ENCODE results near the gene FBXO48. TPM values are rescaled to one million over a fixed set of nuclear protein-coding genes. Genes with fewer than 3 reads are reported as not detected.

FBXO48 gene
- total and polyA plus RNA-seq, 2 experiments from 2014 or later, result 1.1 to 1.3 TPM

- Mint-ChIP-seq H3K27me3 (ENCODE audit: insufficient read depth, low read depth, poor library complexity) (no peaks in the 10 kb centered on the region), H3K9me3 (no peaks in the 10 kb centered on the region), H3K36me3 (ENCODE audit: low read depth) (no peaks in the 10 kb centered on the region), H3K27ac (no peak overlapping the region), H3K4me1 (peaks cover 7% of the 10 kb centered on the region; the same call in 1 of the 3 replicates), H3K4me3 (no peak overlapping the region)
- H3K4me2 ChIP-seq, result no peak overlapping the region
- H3K79me2 ChIP-seq (replicated peaks; ENCODE audit: insufficient read depth), result peaks cover 5% of the 10 kb centered on the region; the same call in 1 of the 2 replicates
- no peaks in the 10 kb centered on the region for H3K27me3 ChIP-seq (ENCODE audit: insufficient read depth)
- no peak overlapping the region for H3K4me3 ChIP-seq
- TF ChIP-seq, protein P1, sequence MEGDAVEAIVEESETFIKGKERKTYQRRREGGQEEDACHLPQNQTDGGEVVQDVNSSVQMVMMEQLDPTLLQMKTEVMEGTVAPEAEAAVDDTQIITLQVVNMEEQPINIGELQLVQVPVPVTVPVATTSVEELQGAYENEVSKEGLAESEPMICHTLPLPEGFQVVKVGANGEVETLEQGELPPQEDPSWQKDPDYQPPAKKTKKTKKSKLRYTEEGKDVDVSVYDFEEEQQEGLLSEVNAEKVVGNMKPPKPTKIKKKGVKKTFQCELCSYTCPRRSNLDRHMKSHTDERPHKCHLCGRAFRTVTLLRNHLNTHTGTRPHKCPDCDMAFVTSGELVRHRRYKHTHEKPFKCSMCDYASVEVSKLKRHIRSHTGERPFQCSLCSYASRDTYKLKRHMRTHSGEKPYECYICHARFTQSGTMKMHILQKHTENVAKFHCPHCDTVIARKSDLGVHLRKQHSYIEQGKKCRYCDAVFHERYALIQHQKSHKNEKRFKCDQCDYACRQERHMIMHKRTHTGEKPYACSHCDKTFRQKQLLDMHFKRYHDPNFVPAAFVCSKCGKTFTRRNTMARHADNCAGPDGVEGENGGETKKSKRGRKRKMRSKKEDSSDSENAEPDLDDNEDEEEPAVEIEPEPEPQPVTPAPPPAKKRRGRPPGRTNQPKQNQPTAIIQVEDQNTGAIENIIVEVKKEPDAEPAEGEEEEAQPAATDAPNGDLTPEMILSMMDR (conservative IDR thresholded peaks at IDR 0.05; ENCODE audit: low read depth in 2 of 2), result peak; percentile 75 to 81
- no peak for TF ChIP-seq POLR2AphosphoS5 (IDR thresholded peaks at IDR 0.05; ENCODE audit: low read depth)
- no peaks in the 10 kb centered on the region for H3K36me3 ChIP-seq (ENCODE audit: insufficient read depth)
- ATAC-seq, result no peak
- DNase-seq (ENCODE audit: low spot score), result peak; percentile 73
- H3K9me2 ChIP-seq (ENCODE audit: insufficient read depth), result no peaks in the 10 kb centered on the region
- H3K27ac ChIP-seq (ENCODE audit: low read depth), result no peak overlapping the region
- no peaks in the 10 kb centered on the region for H3F3A ChIP-seq (replicated peaks; ENCODE audit: low read depth)
- peaks cover 4% of the 10 kb centered on the region; the same call in 1 of the 2 replicates for H3K4me1 ChIP-seq (ENCODE audit: insufficient read depth)
- H2AFZ ChIP-seq, result no peak overlapping the region
- no peaks in the 10 kb centered on the region; the same call in 1 of the 2 replicates for H4K20me1 ChIP-seq (replicated peaks; ENCODE audit: insufficient read depth)
These were observed 3.7 kb downstream of the FBXO48 start for GRCh38 chr2:68463287-68463877.

- H3K27ac Mint-ChIP-seq, result no peak overlapping the region
- Histone ChIP-seq H3K9me2 (ENCODE audit: insufficient read depth) (no peaks in the 10 kb centered on the region), H3K4me3 (no peak overlapping the region), H3K27me3 (ENCODE audit: insufficient read depth) (no peaks in the 10 kb centered on the region), H3F3A (replicated peaks; ENCODE audit: low read depth) (no peaks in the 10 kb centered on the region), H4K20me1 (replicated peaks; ENCODE audit: insufficient read depth) (no peaks in the 10 kb centered on the region), H3K36me3 (ENCODE audit: insufficient read depth) (no peaks in the 10 kb centered on the region), H2AFZ (no peak overlapping the region), H3K27ac (ENCODE audit: low read depth) (no peak overlapping the region), H3K4me2 (no peak overlapping the region), H3K79me2 (replicated peaks; ENCODE audit: insufficient read depth) (no peaks in the 10 kb centered on the region), H3K4me1 (ENCODE audit: insufficient read depth) (no peaks in the 10 kb centered on the region)
- H3K27me3 Mint-ChIP-seq (ENCODE audit: insufficient read depth, low read depth, poor library complexity), result no peaks in the 10 kb centered on the region
- no peak overlapping the region for H3K4me3 Mint-ChIP-seq
- H3K4me1 Mint-ChIP-seq, result no peaks in the 10 kb centered on the region
- ATAC-seq, result no peak
- DNase-seq (ENCODE audit: low spot score), result no peak
- no peaks in the 10 kb centered on the region for H3K36me3 Mint-ChIP-seq (ENCODE audit: low read depth)
- H3K9me3 Mint-ChIP-seq, result no peaks in the 10 kb centered on the region
- TF ChIP-seq, protein P2, sequence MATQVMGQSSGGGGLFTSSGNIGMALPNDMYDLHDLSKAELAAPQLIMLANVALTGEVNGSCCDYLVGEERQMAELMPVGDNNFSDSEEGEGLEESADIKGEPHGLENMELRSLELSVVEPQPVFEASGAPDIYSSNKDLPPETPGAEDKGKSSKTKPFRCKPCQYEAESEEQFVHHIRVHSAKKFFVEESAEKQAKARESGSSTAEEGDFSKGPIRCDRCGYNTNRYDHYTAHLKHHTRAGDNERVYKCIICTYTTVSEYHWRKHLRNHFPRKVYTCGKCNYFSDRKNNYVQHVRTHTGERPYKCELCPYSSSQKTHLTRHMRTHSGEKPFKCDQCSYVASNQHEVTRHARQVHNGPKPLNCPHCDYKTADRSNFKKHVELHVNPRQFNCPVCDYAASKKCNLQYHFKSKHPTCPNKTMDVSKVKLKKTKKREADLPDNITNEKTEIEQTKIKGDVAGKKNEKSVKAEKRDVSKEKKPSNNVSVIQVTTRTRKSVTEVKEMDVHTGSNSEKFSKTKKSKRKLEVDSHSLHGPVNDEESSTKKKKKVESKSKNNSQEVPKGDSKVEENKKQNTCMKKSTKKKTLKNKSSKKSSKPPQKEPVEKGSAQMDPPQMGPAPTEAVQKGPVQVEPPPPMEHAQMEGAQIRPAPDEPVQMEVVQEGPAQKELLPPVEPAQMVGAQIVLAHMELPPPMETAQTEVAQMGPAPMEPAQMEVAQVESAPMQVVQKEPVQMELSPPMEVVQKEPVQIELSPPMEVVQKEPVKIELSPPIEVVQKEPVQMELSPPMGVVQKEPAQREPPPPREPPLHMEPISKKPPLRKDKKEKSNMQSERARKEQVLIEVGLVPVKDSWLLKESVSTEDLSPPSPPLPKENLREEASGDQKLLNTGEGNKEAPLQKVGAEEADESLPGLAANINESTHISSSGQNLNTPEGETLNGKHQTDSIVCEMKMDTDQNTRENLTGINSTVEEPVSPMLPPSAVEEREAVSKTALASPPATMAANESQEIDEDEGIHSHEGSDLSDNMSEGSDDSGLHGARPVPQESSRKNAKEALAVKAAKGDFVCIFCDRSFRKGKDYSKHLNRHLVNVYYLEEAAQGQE (IDR thresholded peaks at IDR 0.05; ENCODE audit: unreplicated experiment), result no peak
- TF ChIP-seq, protein P3, sequence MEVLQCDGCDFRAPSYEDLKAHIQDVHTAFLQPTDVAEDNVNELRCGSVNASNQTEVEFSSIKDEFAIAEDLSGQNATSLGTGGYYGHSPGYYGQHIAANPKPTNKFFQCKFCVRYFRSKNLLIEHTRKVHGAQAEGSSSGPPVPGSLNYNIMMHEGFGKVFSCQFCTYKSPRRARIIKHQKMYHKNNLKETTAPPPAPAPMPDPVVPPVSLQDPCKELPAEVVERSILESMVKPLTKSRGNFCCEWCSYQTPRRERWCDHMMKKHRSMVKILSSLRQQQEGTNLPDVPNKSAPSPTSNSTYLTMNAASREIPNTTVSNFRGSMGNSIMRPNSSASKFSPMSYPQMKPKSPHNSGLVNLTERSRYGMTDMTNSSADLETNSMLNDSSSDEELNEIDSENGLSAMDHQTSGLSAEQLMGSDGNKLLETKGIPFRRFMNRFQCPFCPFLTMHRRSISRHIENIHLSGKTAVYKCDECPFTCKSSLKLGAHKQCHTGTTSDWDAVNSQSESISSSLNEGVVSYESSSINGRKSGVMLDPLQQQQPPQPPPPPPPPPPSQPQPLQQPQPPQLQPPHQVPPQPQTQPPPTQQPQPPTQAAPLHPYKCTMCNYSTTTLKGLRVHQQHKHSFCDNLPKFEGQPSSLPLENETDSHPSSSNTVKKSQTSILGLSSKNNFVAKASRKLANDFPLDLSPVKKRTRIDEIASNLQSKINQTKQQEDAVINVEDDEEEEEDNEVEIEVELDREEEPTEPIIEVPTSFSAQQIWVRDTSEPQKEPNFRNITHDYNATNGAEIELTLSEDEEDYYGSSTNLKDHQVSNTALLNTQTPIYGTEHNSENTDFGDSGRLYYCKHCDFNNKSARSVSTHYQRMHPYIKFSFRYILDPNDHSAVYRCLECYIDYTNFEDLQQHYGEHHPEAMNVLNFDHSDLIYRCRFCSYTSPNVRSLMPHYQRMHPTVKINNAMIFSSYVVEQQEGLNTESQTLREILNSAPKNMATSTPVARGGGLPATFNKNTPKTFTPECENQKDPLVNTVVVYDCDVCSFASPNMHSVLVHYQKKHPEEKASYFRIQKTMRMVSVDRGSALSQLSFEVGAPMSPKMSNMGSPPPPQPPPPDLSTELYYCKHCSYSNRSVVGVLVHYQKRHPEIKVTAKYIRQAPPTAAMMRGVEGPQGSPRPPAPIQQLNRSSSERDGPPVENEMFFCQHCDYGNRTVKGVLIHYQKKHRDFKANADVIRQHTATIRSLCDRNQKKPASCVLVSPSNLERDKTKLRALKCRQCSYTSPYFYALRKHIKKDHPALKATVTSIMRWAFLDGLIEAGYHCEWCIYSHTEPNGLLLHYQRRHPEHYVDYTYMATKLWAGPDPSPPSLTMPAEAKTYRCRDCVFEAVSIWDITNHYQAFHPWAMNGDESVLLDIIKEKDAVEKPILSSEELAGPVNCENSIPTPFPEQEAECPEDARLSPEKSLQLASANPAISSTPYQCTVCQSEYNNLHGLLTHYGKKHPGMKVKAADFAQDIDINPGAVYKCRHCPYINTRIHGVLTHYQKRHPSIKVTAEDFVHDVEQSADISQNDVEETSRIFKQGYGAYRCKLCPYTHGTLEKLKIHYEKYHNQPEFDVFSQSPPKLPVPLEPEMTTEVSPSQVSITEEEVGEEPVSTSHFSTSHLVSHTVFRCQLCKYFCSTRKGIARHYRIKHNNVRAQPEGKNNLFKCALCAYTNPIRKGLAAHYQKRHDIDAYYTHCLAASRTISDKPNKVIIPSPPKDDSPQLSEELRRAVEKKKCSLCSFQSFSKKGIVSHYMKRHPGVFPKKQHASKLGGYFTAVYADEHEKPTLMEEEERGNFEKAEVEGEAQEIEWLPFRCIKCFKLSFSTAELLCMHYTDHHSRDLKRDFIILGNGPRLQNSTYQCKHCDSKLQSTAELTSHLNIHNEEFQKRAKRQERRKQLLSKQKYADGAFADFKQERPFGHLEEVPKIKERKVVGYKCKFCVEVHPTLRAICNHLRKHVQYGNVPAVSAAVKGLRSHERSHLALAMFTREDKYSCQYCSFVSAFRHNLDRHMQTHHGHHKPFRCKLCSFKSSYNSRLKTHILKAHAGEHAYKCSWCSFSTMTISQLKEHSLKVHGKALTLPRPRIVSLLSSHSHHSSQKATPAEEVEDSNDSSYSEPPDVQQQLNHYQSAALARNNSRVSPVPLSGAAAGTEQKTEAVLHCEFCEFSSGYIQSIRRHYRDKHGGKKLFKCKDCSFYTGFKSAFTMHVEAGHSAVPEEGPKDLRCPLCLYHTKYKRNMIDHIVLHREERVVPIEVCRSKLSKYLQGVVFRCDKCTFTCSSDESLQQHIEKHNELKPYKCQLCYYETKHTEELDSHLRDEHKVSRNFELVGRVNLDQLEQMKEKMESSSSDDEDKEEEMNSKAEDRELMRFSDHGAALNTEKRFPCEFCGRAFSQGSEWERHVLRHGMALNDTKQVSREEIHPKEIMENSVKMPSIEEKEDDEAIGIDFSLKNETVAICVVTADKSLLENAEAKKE (CRISPR knock-in tag; IDR thresholded peaks at IDR 0.05), result no peak
- TF ChIP-seq ZNF114 (CRISPR knock-in tag; IDR thresholded peaks at IDR 0.05) (no peak), STAT1 (IDR thresholded peaks at IDR 0.05; ENCODE audit: unreplicated experiment) (no peak), CREB1 (CRISPR knock-in tag; IDR thresholded peaks at IDR 0.05; ENCODE audit: low read depth) (no peak)
- TF ChIP-seq, protein P1 (conservative IDR thresholded peaks at IDR 0.05; ENCODE audit: low read depth in 2 of 2), result no peak
These were observed 8.1 kb downstream of the FBXO48 start for GRCh38 chr2:68458981-68459380.
